ENCODE results near the gene KLHL41. TPM values are rescaled to one million over a fixed set of nuclear protein-coding genes. Genes with fewer than 3 reads are reported as not detected.
"Not testable (repeated sequence)": the region's sequence is repeated elsewhere in the genome, so short reads cannot be mapped to it uniquely, and the experiment has no call there.

Gene KLHL41
- total RNA-seq, 2 donors from 2014 or later: 0.60 to 1.1 TPM

GRCh38 chr2:169565686-169566085, 56.2 kb downstream of the KLHL41 start:
- intact Hi-C loops (cut with DNase I): no loop called here
- no peak for DNase-seq (ENCODE audit: low spot score)

GRCh38 chr2:169569948-169570347, 60.4 kb downstream of the KLHL41 start:
- intact Hi-C loops (cut with DNase I): no loop called here
- DNase-seq (ENCODE audit: low spot score): no peak

DNA sequence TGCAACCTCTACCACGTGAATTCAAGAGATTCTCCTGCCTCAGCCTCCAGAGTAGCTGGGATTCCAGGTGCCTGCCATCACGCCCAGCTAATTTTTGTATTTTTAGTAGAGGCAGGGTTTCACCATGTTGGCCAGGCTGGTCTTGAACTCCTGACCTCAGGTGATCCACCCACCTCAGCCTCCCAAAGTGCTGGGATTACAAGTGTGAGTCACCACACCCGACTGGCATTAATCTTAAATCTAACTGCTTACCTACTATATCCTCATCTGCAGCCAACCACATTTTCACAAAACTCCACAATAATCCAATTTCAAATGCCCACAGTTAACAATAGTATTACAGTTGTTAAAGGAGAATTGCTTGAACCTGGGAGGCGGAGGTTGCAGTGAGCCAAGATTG, 61.2 kb downstream of the KLHL41 start:
- DNase-seq (ENCODE audit: low spot score); intact Hi-C loops (cut with DNase I): not testable (repeated sequence)

GRCh38 chr2:169571571-169571970, 62.1 kb downstream of the KLHL41 start:
- DNase-seq (ENCODE audit: low spot score): no peak
- intact Hi-C loops (cut with DNase I): no loop called here

GRCh38 chr2:169572189-169572588, 62.7 kb downstream of the KLHL41 start:
- no peak for DNase-seq (ENCODE audit: low spot score)
- intact Hi-C loops (cut with DNase I): no loop called here

GRCh38 chr2:169572821-169573159, 63.3 kb downstream of the KLHL41 start:
- intact Hi-C loops (cut with DNase I): no loop called here

DNA sequence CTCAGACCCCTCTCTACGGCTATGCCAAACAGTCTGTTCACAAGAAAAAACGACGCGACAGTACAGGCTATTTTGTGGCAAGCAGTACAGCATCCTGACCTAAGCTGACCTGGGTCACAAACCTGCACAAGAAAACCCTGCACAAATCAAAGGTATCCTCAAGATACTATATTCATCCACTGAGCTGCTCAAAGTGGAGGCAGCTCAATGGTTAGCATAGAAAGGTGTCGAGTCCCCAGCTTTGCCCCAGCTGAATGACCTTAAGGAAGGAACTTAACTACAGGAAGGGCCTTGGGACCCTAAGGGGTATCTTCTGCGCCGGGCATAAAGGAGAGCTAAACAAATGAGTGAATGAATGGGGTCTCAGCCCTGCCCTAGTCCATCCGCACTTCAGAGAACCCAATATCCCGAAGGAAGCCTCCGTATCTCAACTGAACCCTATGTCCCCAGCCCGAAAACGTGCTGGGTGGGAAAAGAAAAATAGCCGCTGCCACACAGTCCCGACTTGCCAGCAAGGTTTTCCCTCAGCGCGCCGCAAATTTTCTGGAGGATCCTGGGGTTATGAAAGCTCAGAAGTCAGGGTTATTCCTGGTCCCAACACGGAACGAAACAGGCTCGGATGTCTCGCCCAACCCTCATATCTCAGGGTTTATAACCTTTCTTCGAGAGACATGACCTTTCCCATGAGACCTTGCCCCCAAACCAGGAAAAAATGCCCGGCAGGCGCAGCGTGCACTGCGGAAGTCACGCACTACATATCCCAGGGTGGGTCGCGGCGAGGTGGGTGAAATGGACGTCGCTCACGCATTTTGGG, 63.9 kb downstream of the KLHL41 start, which contains the start of gene FASTKD1:
TSS of gene FASTKD1 (minus strand) at position 706 of the 814 bp plus-strand sequence. CDS start 1,836 bp downstream, outside the sequence.
- intact Hi-C loops (cut with DNase I): no loop called here
- peak; percentile 96 for DNase-seq (ENCODE audit: low spot score)

More at GRCh38 chr2:169572821-169573159, 63.3 kb downstream of the KLHL41 start:
- DNase-seq (ENCODE audit: low spot score): no peak

GRCh38 chr2:169573974-169574299, 64.4 kb downstream of the KLHL41 start:
- intact Hi-C loops (cut with DNase I): no loop called here

DNA sequence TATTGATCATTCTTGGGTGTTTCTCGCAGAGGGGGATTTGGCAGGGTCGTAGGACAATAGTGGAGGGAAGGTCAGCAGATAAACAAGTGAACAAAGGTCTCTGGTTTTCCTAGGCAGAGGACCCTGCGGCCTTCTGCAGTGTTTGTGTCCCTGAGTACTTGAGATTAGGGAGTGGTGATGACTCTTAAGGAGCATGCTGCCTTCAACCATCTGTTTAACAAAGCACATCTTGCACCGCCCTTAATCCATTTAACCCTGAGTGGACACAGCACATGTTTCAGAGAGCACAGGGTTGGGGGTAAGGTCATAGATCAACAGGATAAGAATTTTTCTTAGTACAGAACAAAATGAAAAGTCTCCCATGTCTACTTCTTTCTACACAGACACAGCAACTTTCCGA, 65.0 kb downstream of the KLHL41 start:
- DNase-seq (ENCODE audit: low spot score); intact Hi-C loops (cut with DNase I): not testable (repeated sequence)

More at GRCh38 chr2:169573974-169574299, 64.4 kb downstream of the KLHL41 start:
- no peak for DNase-seq (ENCODE audit: low spot score)

DNA sequence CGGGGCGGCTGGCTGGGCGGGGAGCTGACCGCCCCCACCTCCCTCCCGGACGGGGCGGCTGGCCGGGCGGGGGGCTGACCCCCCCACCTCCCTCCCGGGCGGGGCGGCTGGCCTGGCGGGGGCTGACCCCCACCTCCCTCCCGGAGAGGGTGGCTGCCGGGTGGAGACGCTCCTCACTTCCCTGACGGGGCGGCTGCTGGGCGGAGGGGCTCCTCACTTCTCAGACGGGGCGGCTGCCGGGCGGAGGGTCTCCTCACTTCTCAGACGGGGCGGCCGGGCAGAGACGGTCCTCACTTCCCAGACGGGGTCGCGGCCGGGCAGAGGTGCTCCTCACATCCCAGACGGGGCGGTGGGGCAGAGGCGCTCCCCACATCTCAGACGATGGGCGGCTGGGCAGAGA, 65.8 kb downstream of the KLHL41 start:
- intact Hi-C loops (cut with DNase I); DNase-seq (ENCODE audit: low spot score): not testable (repeated sequence)

Other genes starting within 250 kb of the KLHL41 start
- not detected for gene LRP2, start 147.2 kb upstream of the KLHL41 start, total RNA-seq
- 1 to 10 TPM; 7.8 to 9.8 TPM for gene BBS5, start 30.2 kb upstream of the KLHL41 start, total RNA-seq
- 10 to 100 TPM; 16.8 to 19.6 TPM for gene FASTKD1, start 64.2 kb downstream of the KLHL41 start, total RNA-seq
- 10 to 100 TPM; 49.6 to 51.0 TPM for gene PPIG, start 74.6 kb downstream of the KLHL41 start, total RNA-seq
- gene CFAP210, start 184.7 kb downstream of the KLHL41 start, total RNA-seq: not detected
- gene PHOSPHO2, start 184.8 kb downstream of the KLHL41 start, total RNA-seq: 1 to 10 TPM; 3.8 to 6.0 TPM
- 10 to 100 TPM; 18.6 to 22.6 TPM for gene KLHL23, start 224.1 kb downstream of the KLHL41 start, total RNA-seq

Measured in posterior vena cava (tissue), 2 donors.